Neural cell (in vitro differentiated cells): ENCODE data around the gene GPS1. TPM values are rescaled to one million over a fixed set of nuclear protein-coding genes. Genes with fewer than 3 reads are reported as not detected.

Experiments used
- H2AFZ ChIP-seq: fragments of 200-600, 300-800 bp; sonication (generic), shearing (Covaris generic); 2 replicates; pipeline ENCODE4 v1.6.0; 2014; ENCODE audit warnings: low read depth, mild to moderate bottlenecking, antibody characterized with exemption, low read length, moderate library complexity
- H3F3A ChIP-seq: fragments of 200-600 bp; shearing (Covaris generic); 2 replicates; pipeline ENCODE4 v1.6.1; 2016; ENCODE audit warnings: mild to moderate bottlenecking, moderate library complexity, mixed read lengths, antibody characterized with exemption, low read length; ENCODE audit not compliant: insufficient read depth, poor library complexity, severe bottlenecking
- H3K27ac ChIP-seq: fragments of 200-600, 300-800 bp; sonication (generic), shearing (Covaris generic); 2 replicates; pipeline ENCODE4 v1.5.1; 2014; ENCODE audit warnings: mild to moderate bottlenecking, low read length, moderate library complexity
- H3K27me3 ChIP-seq: fragments of 300-800, 200-600 bp; sonication (generic), shearing (Covaris generic); 2 replicates; pipeline ENCODE4 v1.6.0; 2014; ENCODE audit warnings: mild to moderate bottlenecking, low read depth, low read length, moderate library complexity; ENCODE audit not compliant: insufficient read depth
- H3K36me3 ChIP-seq: fragments of 300-800, 200-600 bp; sonication (generic), shearing (Covaris generic); 2 replicates; pipeline ENCODE4 v1.5.1; 2014; ENCODE audit warnings: mild to moderate bottlenecking, antibody characterized with exemption, low read length, moderate library complexity; ENCODE audit not compliant: insufficient read depth
- H3K4me2 ChIP-seq: fragments of 300-800, 200-600 bp; sonication (generic), shearing (Covaris generic); 2 replicates; pipeline ENCODE4 v1.6.0; 2014; ENCODE audit warnings: mild to moderate bottlenecking, low read length
- H3K4me3 ChIP-seq: fragments of 300-800, 200-600 bp; sonication (generic), shearing (Covaris generic); 2 replicates; pipeline ENCODE4 v1.5.1; 2014; ENCODE audit warnings: mild to moderate bottlenecking, low read length, moderate library complexity
- H3K79me2 ChIP-seq: fragments of 200-600 bp; shearing (Covaris generic); replicated peaks from 2 replicates; pipeline ENCODE4 v1.6.0; 2014; ENCODE audit warnings: mild to moderate bottlenecking, low read length, moderate library complexity; ENCODE audit not compliant: insufficient read depth
- H3K9ac ChIP-seq: fragments of 300-800, 200-600 bp; sonication (generic), shearing (Covaris generic); 2 replicates; pipeline ENCODE4 v1.6.1; 2016; ENCODE audit warnings: mild to moderate bottlenecking, low read length, mixed read lengths
- H3K9me2 ChIP-seq: fragments of 200-600 bp; shearing (Covaris generic); 2 replicates; pipeline ENCODE4 v1.6.1; 2016; ENCODE audit warnings: mild to moderate bottlenecking, low read length, mixed read lengths; ENCODE audit not compliant: insufficient read depth
- H3K9me3 ChIP-seq: fragments of 200-600, 300-800 bp; sonication (generic), shearing (Covaris generic); 2 replicates; pipeline ENCODE4 v1.6.1; 2016; ENCODE audit warnings: mild to moderate bottlenecking, mixed run types, low read length, moderate library complexity, mixed read lengths
- H4K20me1 ChIP-seq: fragments of 200-600 bp; shearing (Covaris generic); 2 replicates; pipeline ENCODE4 v1.6.1; 2016; ENCODE audit warnings: mild to moderate bottlenecking, mixed run types; ENCODE audit not compliant: insufficient read depth
- CTCF ChIP-seq: fragments of 450-650 bp; IDR thresholded peaks from 2 replicates; pipeline ENCODE4 v1.5.1; 2014; ENCODE audit warnings: antibody characterized with exemption, mild to moderate bottlenecking, moderate library complexity; ENCODE audit not compliant: poor library complexity, severe bottlenecking
- EP300 ChIP-seq: fragments of 450-650 bp; conservative IDR thresholded peaks from 2 replicates; pipeline ENCODE4 v1.6.1; 2014; ENCODE audit warnings: antibody characterized with exemption, mild to moderate bottlenecking, moderate library complexity; ENCODE audit not compliant: poor library complexity, severe bottlenecking
- EZH2 ChIP-seq: fragments of 200-600, 300-800 bp; shearing (Covaris generic), sonication (generic); IDR thresholded peaks from 2 replicates; pipeline ENCODE4 v1.6.1; 2014; ENCODE audit warnings: antibody characterized with exemption, low read length, borderline replicate concordance, mild to moderate bottlenecking; ENCODE audit not compliant: insufficient read depth, poor library complexity, severe bottlenecking
- MXI1 ChIP-seq: fragments of 450-650 bp; conservative IDR thresholded peaks from 2 replicates; pipeline ENCODE4 v1.6.1; 2014; ENCODE audit warnings: antibody characterized with exemption, mild to moderate bottlenecking; ENCODE audit not compliant: poor library complexity, severe bottlenecking
- POLR2AphosphoS5 ChIP-seq: IDR thresholded peaks from 2 replicates; pipeline ENCODE4 v1.6.1; 2012
- RAD21 ChIP-seq: fragments of 450-650 bp; conservative IDR thresholded peaks from 2 replicates; pipeline ENCODE4 v1.6.1; 2014; ENCODE audit warnings: antibody characterized with exemption, mild to moderate bottlenecking, moderate library complexity
- REST ChIP-seq: IDR thresholded peaks from 2 replicates; pipeline ENCODE4 v1.6.1; 2012; ENCODE audit warnings: borderline replicate concordance
- SMC3 ChIP-seq: fragments of 450-650 bp; conservative IDR thresholded peaks from 2 replicates; pipeline ENCODE4 v1.6.1; 2014; ENCODE audit warnings: antibody characterized with exemption, mild to moderate bottlenecking, moderate library complexity; ENCODE audit not compliant: poor library complexity
- TAF1 ChIP-seq: IDR thresholded peaks from 2 replicates; pipeline ENCODE4 v1.6.1; 2012; ENCODE audit warnings: low read depth
- polyA plus RNA-seq: library from polyadenylated mRNA; depleted of rRNA; stranded (reverse); fragments of >200 nt; gene quantifications from 2 replicates; pipeline ENCODE4 v1.2.3, GENCODE V29; 2014

The GPS1 gene
- polyA plus RNA-seq, 1 donor from 2014 or later = 170 TPM

- Histone ChIP-seq H3K9me2 (no peaks in the 10 kb centered on the region), H3K36me3 (no peaks in the 10 kb centered on the region), H2AFZ (no peak overlapping the region), H3K79me2 (peaks cover 24% of the 10 kb centered on the region), H3K9ac (no peak overlapping the region), H3K27me3 (no peaks in the 10 kb centered on the region), H3K4me2 (no peak overlapping the region), H3F3A (no peaks in the 10 kb centered on the region), H3K4me3 (no peak overlapping the region), H3K27ac (no peak overlapping the region), H3K9me3 (no peaks in the 10 kb centered on the region), H4K20me1 (no peaks in the 10 kb centered on the region)
- no peak for TF ChIP-seq MXI1
- TF ChIP-seq EZH2 = no peak
- no peak for TF ChIP-seq POLR2AphosphoS5
- no peak for TF ChIP-seq SMC3
- TF ChIP-seq TAF1 = no peak
- TF ChIP-seq CTCF = no peak
- no peak for TF ChIP-seq RAD21
- TF ChIP-seq EP300 = no peak
- TF ChIP-seq REST = no peak
Observed at GRCh38 chr17:82092628-82092994, 40.9 kb downstream of the GPS1 start.

- H3K27ac ChIP-seq = no peak overlapping the region
- no peaks in the 10 kb centered on the region for H4K20me1 ChIP-seq
Observed at GRCh38 chr17:82092995-82093751, 41.5 kb downstream of the GPS1 start.

More at GRCh38 chr17:82092995-82093751, 41.5 kb downstream of the GPS1 start:
- Histone ChIP-seq H3F3A (no peaks in the 10 kb centered on the region), H3K79me2 (peaks cover 24% of the 10 kb centered on the region), H3K9me3 (no peaks in the 10 kb centered on the region), H3K9ac (no peak overlapping the region), H3K27me3 (no peaks in the 10 kb centered on the region), H3K4me3 (no peak overlapping the region), H3K9me2 (no peaks in the 10 kb centered on the region), H3K4me2 (no peak overlapping the region), H2AFZ (no peak overlapping the region), H3K36me3 (no peaks in the 10 kb centered on the region)
- TF ChIP-seq EZH2 (no peak), RAD21 (no peak), POLR2AphosphoS5 (no peak), TAF1 (no peak), SMC3 (no peak), EP300 (no peak), REST (no peak), MXI1 (no peak), CTCF (no peak)
